ENCODE data around the gene FITM2.
A peak's percentile ranks its signal among the peaks of the same experiment; 100 is the strongest.

The FITM2 gene

GRCh38 chr20:44282192-44282591 lies 28.8 kb downstream of the FITM2 start:
- no peak for DNase-seq (ENCODE audit: low read depth, low spot score)

GRCh38 chr20:44280387-44280786 lies 30.6 kb downstream of the FITM2 start:
- no peak for DNase-seq (ENCODE audit: low read depth, low spot score)

GRCh38 chr20:44279228-44279627 lies 31.8 kb downstream of the FITM2 start:
- DNase-seq (ENCODE audit: low read depth, low spot score) = peak; percentile 80

GRCh38 chr20:44274303-44275017 lies 36.5 kb downstream of the FITM2 start:
- DNase-seq (ENCODE audit: low read depth, low spot score) = no peak

- DNase-seq (ENCODE audit: low read depth, low spot score) = no peak
Measured at GRCh38 chr20:44273231-44274215, 37.5 kb downstream of the FITM2 start.

GRCh38 chr20:44271915-44272663 lies 38.9 kb downstream of the FITM2 start:
- no peak for DNase-seq (ENCODE audit: low read depth, low spot score)

GRCh38 chr20:44268802-44269201 lies 42.2 kb downstream of the FITM2 start:
- no peak for DNase-seq (ENCODE audit: low read depth, low spot score)

GRCh38 chr20:44264287-44264686 lies 46.7 kb downstream of the FITM2 start:
- no peak for DNase-seq (ENCODE audit: low read depth, low spot score)

- DNase-seq (ENCODE audit: low read depth, low spot score) = no peak
Measured at GRCh38 chr20:44258226-44258890, 52.6 kb downstream of the FITM2 start.

- DNase-seq (ENCODE audit: low read depth, low spot score) = no peak
Measured at GRCh38 chr20:44256961-44257360, 54.0 kb downstream of the FITM2 start.

- DNase-seq (ENCODE audit: low read depth, low spot score) = no peak
Measured at GRCh38 chr20:44255942-44256341, 55.1 kb downstream of the FITM2 start.

GRCh38 chr20:44254073-44254472 lies 56.9 kb downstream of the FITM2 start:
- no peak for DNase-seq (ENCODE audit: low read depth, low spot score)

GRCh38 chr20:44253528-44253927 lies 57.5 kb downstream of the FITM2 start:
- no peak for DNase-seq (ENCODE audit: low read depth, low spot score)
